ENCODE results near the gene ABCA8. TPM values are rescaled to one million over a fixed set of nuclear protein-coding genes. Genes with fewer than 3 reads are reported as not detected.

Gene ABCA8
- total RNA-seq, 1 donor from 2014 or later: 34.1 TPM

DNA sequence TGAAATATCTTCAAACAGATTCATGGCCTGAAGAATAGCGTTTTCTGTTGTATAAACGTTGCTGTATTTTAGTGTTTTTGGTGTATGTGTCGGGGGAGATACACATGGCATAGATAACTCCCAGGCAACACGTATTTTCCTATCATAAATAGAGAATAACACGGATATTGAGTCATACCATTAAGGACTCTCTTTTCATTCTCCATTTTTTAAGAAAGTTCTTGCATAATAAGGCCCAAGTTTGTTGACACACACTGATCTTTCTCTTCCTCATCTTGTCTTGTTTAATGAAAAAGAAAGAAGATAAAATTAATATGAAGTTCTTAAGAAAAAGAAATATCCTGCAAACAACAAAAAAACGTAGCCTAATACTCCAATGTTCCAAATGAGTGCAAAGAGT is 13.4 kb downstream of the ABCA8 start:
- Mint-ChIP-seq H3K27ac (ENCODE audit: unreplicated experiment) (no peak overlapping the region), H3K4me1 (ENCODE audit: unreplicated experiment) (no peaks in the 10 kb centered on the region), H3K36me3 (ENCODE audit: unreplicated experiment) (peaks cover 6% of the 10 kb centered on the region), H3K4me3 (ENCODE audit: unreplicated experiment) (no peak overlapping the region), H3K9me3 (ENCODE audit: unreplicated experiment) (no peaks in the 10 kb centered on the region), H3K27me3 (ENCODE audit: unreplicated experiment) (no peaks in the 10 kb centered on the region)
- TF ChIP-seq CTCF (IDR thresholded peaks at IDR 0.05): no peak
- DNase-seq (ENCODE audit: extremely low spot score, unreplicated experiment): no peak

DNA sequence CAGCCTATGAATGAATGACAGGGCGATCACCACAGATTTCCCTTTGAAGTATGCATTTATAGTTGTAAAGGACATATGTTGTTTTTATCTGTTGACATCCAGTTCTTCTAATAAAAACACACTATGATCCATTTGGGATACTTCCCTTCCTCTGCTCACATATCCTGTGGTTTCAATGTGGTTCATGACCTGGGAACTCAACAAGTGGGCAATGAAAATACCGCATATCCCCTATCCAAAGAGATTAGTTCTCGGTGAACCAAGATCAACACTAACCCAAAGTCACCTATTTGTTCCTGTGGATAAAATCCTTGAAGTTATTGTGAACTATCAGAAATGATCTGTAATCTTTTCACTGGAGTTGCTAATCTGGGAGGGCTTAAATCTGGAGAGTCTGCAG is 16.0 kb downstream of the ABCA8 start:
- no peak for DNase-seq (ENCODE audit: extremely low spot score, unreplicated experiment)
- Mint-ChIP-seq H3K36me3 (ENCODE audit: unreplicated experiment) (peaks cover 18% of the 10 kb centered on the region), H3K4me3 (ENCODE audit: unreplicated experiment) (no peak overlapping the region), H3K27ac (ENCODE audit: unreplicated experiment) (no peak overlapping the region), H3K9me3 (ENCODE audit: unreplicated experiment) (no peaks in the 10 kb centered on the region), H3K4me1 (ENCODE audit: unreplicated experiment) (no peaks in the 10 kb centered on the region), H3K27me3 (ENCODE audit: unreplicated experiment) (no peaks in the 10 kb centered on the region)
- no peak for TF ChIP-seq CTCF (IDR thresholded peaks at IDR 0.05)

DNA sequence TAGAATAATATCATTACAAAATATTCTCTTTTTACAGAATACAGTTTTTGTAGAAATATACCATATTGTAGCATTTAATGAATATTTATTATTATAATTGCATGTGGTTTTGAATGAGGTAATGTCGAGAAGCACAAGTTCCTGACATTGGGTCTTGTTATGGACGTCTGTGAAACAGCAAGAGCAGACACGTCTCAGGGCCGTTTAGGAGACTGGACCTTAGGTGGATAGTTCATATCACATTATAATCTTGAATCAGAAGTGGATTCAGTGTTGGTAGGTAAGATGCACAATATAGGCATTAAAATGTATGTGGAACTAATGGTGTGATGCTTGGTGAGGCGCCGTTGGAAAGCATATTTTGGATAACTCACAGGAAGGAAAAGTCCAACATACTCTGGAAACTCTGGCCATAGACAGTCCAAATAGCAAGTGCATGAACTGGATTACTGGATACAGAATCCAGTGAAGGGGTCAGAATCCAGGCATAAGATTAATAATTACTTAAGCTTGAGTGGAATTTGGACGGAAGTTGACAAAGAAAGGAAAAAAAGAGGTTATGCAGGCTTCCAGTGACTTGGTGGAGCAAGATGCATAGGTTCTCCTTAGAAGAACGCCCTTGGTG is 17.2 kb downstream of the ABCA8 start:
- no peaks in the 10 kb centered on the region for H3K4me1 Mint-ChIP-seq (ENCODE audit: unreplicated experiment)
- no peak overlapping the region for H3K27ac Mint-ChIP-seq (ENCODE audit: unreplicated experiment)
- TF ChIP-seq CTCF (IDR thresholded peaks at IDR 0.05): no peak
- H3K27me3 Mint-ChIP-seq (ENCODE audit: unreplicated experiment): no peaks in the 10 kb centered on the region
- peaks cover 20% of the 10 kb centered on the region for H3K36me3 Mint-ChIP-seq (ENCODE audit: unreplicated experiment)
- H3K9me3 Mint-ChIP-seq (ENCODE audit: unreplicated experiment): no peaks in the 10 kb centered on the region
- DNase-seq (ENCODE audit: extremely low spot score, unreplicated experiment): no peak
- no peak overlapping the region for H3K4me3 Mint-ChIP-seq (ENCODE audit: unreplicated experiment)

DNA sequence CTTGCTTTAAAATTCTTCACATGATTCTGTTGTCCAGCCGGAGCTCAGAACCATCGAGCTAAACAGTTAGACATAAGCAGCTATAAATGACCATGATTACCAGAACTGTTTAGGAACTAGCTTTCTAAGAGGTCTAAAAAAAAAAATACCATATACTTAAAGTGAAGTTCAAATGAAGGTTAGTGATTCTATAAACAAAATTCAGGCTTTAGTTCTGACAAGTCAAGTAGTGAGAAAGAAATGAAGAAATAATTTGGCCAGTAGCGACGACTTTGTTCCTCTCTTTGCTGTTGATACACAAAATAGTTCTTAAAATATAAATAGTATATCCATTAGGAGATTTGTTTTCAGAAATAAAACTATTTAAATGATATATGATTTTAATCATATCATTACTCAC is 27.7 kb downstream of the ABCA8 start:
- Mint-ChIP-seq H3K36me3 (ENCODE audit: unreplicated experiment) (peaks cover 21% of the 10 kb centered on the region), H3K27ac (ENCODE audit: unreplicated experiment) (no peak overlapping the region), H3K4me3 (ENCODE audit: unreplicated experiment) (no peak overlapping the region), H3K27me3 (ENCODE audit: unreplicated experiment) (no peaks in the 10 kb centered on the region), H3K9me3 (ENCODE audit: unreplicated experiment) (no peaks in the 10 kb centered on the region), H3K4me1 (ENCODE audit: unreplicated experiment) (peaks cover 4% of the 10 kb centered on the region)
- no peak for TF ChIP-seq CTCF (IDR thresholded peaks at IDR 0.05)
- DNase-seq (ENCODE audit: extremely low spot score, unreplicated experiment): no peak

GRCh38 chr17:68924793-68925720 is 30.1 kb downstream of the ABCA8 start:
- H3K36me3 Mint-ChIP-seq (ENCODE audit: unreplicated experiment): peaks cover 15% of the 10 kb centered on the region
- H3K27me3 Mint-ChIP-seq (ENCODE audit: unreplicated experiment): no peaks in the 10 kb centered on the region
- no peak overlapping the region for H3K27ac Mint-ChIP-seq (ENCODE audit: unreplicated experiment)
- DNase-seq (ENCODE audit: extremely low spot score, unreplicated experiment): no peak
- TF ChIP-seq CTCF (IDR thresholded peaks at IDR 0.05): no peak
- H3K4me3 Mint-ChIP-seq (ENCODE audit: unreplicated experiment): no peak overlapping the region
- peaks cover 4% of the 10 kb centered on the region for H3K4me1 Mint-ChIP-seq (ENCODE audit: unreplicated experiment)
- peaks cover under 1% of the 10 kb centered on the region for H3K9me3 Mint-ChIP-seq (ENCODE audit: unreplicated experiment)

Measured in osteocyte (in vitro differentiated cells).